Activated naive CD8-positive, alpha-beta T cell treated with anti-CD3 and anti-CD28 coated beads, Interleukin-2, amount 50 U/mL, for 24 hours (primary cell): ENCODE data around the gene KRT23.

Experiments
- ATAC-seq: fragments of 150-1000 bp; cut with Tn5 transposase; one replicate; pipeline ENCODE4 v1.10.0; 2021
- DNase-seq: peaks from one replicate; pipeline ENCODE4 v3.0.0; 2021
- H3K27ac Mint-ChIP-seq: one replicate; pipeline ENCODE4 v1.8.0; 2021; ENCODE audit warnings: mild to moderate bottlenecking, mixed read lengths
- H3K27me3 Mint-ChIP-seq: one replicate; pipeline ENCODE4 v1.8.0; 2021; ENCODE audit warnings: mixed read lengths
- H3K36me3 Mint-ChIP-seq: one replicate; pipeline ENCODE4 v1.8.0; 2021; ENCODE audit warnings: low read depth, mixed read lengths
- H3K4me1 Mint-ChIP-seq: one replicate; pipeline ENCODE4 v1.8.0; 2021; ENCODE audit warnings: mixed read lengths
- H3K4me3 Mint-ChIP-seq: one replicate; pipeline ENCODE4 v1.8.0; 2021; ENCODE audit warnings: mild to moderate bottlenecking, moderate library complexity, mixed read lengths
- H3K9me3 Mint-ChIP-seq: one replicate; pipeline ENCODE4 v1.8.0; 2021; ENCODE audit warnings: mixed read lengths

KRT23 gene

DNA sequence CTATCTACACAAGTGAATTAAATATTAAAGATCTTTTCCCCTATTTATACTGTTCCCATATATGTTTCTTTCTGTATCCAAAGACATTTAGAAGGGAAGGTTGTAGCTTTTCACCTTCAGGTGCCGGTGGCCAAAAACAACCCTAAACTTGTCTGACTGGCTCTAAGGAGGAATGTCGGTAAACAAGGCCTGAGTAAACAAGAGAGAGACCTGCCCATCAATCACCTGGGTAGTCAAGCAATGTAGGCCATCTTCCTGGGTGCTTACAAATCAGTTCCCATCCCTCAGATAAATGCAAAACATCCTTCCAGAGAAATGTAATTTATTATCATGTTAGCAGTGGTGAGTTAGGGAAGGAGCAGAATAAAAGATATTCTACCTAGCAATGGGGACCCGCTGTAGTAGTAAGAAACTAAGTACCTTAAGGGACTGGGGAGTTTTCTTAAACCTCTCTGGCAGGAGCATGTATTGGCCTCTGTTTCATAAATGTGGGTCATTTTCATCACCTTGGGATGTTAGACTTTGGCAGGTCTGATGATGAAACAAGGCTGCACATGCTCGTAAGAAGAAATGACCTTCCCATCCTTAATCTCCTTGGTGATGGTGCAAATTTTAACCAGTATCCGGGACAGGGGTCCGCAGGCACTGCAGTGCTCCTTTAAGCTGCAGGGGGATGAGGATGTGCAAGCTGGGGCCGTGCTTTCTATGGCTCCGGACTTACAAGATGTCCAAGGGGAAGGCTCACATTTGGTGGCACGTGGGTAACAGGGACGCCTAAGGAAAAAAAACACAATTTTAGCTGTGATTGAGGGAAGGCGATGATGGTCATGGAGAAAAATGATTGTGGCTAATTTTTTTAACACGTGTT is 20.9 kb upstream of the KRT23 start:
- Mint-ChIP-seq H3K4me1 (no peaks in the 10 kb centered on the region), H3K27me3 (peaks cover 13% of the 10 kb centered on the region), H3K27ac (no peak overlapping the region), H3K9me3 (peaks cover 2% of the 10 kb centered on the region), H3K4me3 (no peak overlapping the region), H3K36me3 (no peaks in the 10 kb centered on the region)
- no peak for ATAC-seq
- no peak for DNase-seq

- no peak for DNase-seq
- peaks cover 24% of the 10 kb centered on the region for H3K27me3 Mint-ChIP-seq
Measured at GRCh38 chr17:40956401-40957254, 19.2 kb upstream of the KRT23 start.

DNA sequence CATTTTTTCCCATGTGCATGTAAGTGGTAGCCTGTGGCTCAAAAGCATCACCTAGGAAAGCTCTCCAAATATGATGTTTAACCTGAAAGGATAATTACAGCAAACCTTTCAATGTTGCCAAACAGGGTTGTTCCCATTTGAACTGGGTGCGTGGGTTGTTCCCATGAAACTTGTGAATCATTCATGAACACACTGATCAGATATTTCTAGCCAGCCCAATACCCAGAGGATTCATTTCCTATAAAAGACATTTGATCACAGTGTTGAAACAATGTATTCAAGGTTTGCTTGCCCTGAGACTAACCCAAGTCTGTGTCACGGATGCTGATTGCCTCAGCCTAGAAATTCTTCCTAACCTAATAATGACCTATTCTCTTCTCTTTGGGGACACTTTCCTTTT is 16.4 kb upstream of the KRT23 start:
- Mint-ChIP-seq H3K4me1 (no peaks in the 10 kb centered on the region), H3K4me3 (no peak overlapping the region), H3K27ac (no peak overlapping the region), H3K36me3 (no peaks in the 10 kb centered on the region), H3K27me3 (peaks cover 42% of the 10 kb centered on the region), H3K9me3 (no peaks in the 10 kb centered on the region)
- no peak for DNase-seq
- peak; percentile 24 for ATAC-seq

More at GRCh38 chr17:40956401-40957254, 19.2 kb upstream of the KRT23 start:
- Mint-ChIP-seq H3K36me3 (no peaks in the 10 kb centered on the region), H3K9me3 (no peaks in the 10 kb centered on the region), H3K4me3 (no peak overlapping the region), H3K4me1 (no peaks in the 10 kb centered on the region), H3K27ac (no peak overlapping the region)
- no peak for ATAC-seq

DNA sequence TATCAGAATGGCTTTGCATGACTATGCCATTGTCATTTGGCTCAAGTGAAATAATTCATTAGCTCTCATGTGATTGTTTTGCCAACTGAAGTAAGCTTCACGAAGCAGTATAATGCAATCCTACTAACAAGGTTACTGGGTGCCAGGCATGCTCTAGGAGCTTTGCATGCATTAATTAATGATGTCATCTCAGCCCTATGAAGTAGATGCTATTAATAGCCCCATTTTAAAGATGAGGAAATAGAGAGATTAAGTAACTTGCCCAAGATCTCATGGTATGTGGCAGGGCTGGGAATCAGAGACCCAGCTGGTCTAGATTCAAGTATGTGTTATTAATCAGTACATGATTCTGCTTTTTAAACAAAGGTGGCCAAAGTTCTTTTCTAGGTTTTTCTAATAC is 15.2 kb upstream of the KRT23 start:
- H3K9me3 Mint-ChIP-seq: no peaks in the 10 kb centered on the region
- DNase-seq: no peak
- no peak overlapping the region for H3K27ac Mint-ChIP-seq
- H3K4me1 Mint-ChIP-seq: no peaks in the 10 kb centered on the region
- peaks cover 53% of the 10 kb centered on the region for H3K27me3 Mint-ChIP-seq
- no peak for ATAC-seq
- H3K36me3 Mint-ChIP-seq: no peaks in the 10 kb centered on the region
- H3K4me3 Mint-ChIP-seq: no peak overlapping the region

GRCh38 chr17:40952154-40952553 is 14.7 kb upstream of the KRT23 start:
- H3K9me3 Mint-ChIP-seq: no peaks in the 10 kb centered on the region
- H3K4me3 Mint-ChIP-seq: no peak overlapping the region

GRCh38 chr17:40951011-40951622 is 13.7 kb upstream of the KRT23 start:
- no peaks in the 10 kb centered on the region for H3K9me3 Mint-ChIP-seq
- DNase-seq (no peak), ATAC-seq (no peak)
- peaks cover 65% of the 10 kb centered on the region for H3K27me3 Mint-ChIP-seq
- no peak overlapping the region for H3K4me3 Mint-ChIP-seq
- H3K4me1 Mint-ChIP-seq: no peaks in the 10 kb centered on the region
- no peaks in the 10 kb centered on the region for H3K36me3 Mint-ChIP-seq
- H3K27ac Mint-ChIP-seq: no peak overlapping the region

More at GRCh38 chr17:40952154-40952553, 14.7 kb upstream of the KRT23 start:
- no peaks in the 10 kb centered on the region for H3K4me1 Mint-ChIP-seq
- no peak for DNase-seq
- ATAC-seq: no peak
- H3K27ac Mint-ChIP-seq: no peak overlapping the region
- H3K27me3 Mint-ChIP-seq: peaks cover 56% of the 10 kb centered on the region
- no peaks in the 10 kb centered on the region for H3K36me3 Mint-ChIP-seq

DNA sequence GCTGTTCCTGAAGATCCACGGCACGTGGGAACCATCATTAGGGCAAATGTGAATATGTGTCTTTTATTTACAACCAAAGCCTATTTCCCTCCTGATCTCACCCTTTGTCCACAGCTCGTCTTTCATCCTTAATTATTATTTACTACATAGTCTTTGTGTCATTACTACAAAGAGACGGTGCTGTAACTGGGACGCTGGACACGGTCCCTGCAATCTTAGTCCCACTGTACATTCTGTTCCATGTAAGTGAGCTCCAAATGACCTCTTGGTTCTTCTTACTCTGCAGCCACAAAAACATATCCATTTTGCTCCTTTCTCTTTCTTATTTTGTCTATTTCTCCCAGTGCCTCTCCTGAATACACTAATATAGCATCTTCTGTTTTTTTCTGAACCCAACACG is 12.7 kb upstream of the KRT23 start:
- DNase-seq: no peak
- Mint-ChIP-seq H3K27me3 (peaks cover 72% of the 10 kb centered on the region), H3K36me3 (no peaks in the 10 kb centered on the region), H3K9me3 (no peaks in the 10 kb centered on the region), H3K4me1 (no peaks in the 10 kb centered on the region), H3K27ac (no peak overlapping the region), H3K4me3 (no peak overlapping the region)
- no peak for ATAC-seq

DNA sequence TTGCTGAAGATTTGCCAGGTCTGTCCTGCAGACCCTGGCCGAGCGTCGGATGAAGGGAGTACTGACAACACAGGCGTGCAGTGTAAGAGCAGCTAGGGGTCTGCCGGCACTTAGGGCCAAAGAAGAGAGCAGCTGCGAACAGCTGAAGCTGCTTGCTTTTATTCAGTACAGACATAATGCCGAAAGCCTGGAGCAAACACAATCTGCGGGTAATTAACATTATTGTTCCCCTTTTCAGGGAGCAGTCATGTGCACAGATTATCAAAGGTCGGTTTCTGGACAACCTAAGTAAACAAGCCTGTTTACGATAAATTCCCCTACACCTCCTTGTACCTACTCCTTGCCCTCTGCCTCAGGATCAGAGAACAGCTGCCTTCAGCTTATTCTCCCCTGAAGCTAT is 12.0 kb upstream of the KRT23 start:
- Mint-ChIP-seq H3K4me1 (no peaks in the 10 kb centered on the region), H3K4me3 (no peak overlapping the region), H3K27me3 (peaks cover 68% of the 10 kb centered on the region), H3K36me3 (no peaks in the 10 kb centered on the region), H3K9me3 (no peaks in the 10 kb centered on the region), H3K27ac (no peak overlapping the region)
- DNase-seq (no peak), ATAC-seq (no peak)

- H3K27me3 Mint-ChIP-seq: peaks cover 66% of the 10 kb centered on the region
- ATAC-seq: no peak
- no peaks in the 10 kb centered on the region for H3K36me3 Mint-ChIP-seq
- no peak overlapping the region for H3K27ac Mint-ChIP-seq
- H3K4me1 Mint-ChIP-seq: no peaks in the 10 kb centered on the region
- no peak overlapping the region for H3K4me3 Mint-ChIP-seq
- H3K9me3 Mint-ChIP-seq: no peaks in the 10 kb centered on the region
- no peak for DNase-seq
Measured at GRCh38 chr17:40947929-40948328, 10.5 kb upstream of the KRT23 start.

DNA sequence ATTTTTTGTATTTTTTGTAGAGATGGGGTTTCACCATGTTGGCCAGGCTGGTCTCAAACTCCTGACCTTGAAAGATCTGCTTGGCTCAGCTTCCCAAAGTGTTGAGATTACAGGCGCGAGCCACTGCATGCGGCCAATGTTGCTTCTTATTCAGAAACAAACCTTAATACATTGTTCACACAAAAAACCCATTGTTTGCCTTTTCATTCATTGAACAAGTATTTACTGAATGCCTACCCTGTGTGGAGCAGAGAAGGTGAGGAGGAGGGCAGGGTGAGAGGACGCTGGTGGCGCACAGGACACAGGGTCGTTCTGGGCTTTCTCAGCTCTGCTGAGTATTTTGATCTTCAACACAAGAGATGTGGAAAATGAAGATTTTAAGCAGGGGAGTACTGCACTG is 8.0 kb upstream of the KRT23 start:
- ATAC-seq: no peak
- Mint-ChIP-seq H3K4me3 (no peak overlapping the region), H3K4me1 (no peaks in the 10 kb centered on the region), H3K9me3 (no peaks in the 10 kb centered on the region), H3K36me3 (no peaks in the 10 kb centered on the region), H3K27ac (no peak overlapping the region), H3K27me3 (peaks cover 56% of the 10 kb centered on the region)
- DNase-seq: no peak

- Mint-ChIP-seq H3K27me3 (peaks cover 51% of the 10 kb centered on the region), H3K9me3 (no peaks in the 10 kb centered on the region), H3K4me3 (no peak overlapping the region), H3K4me1 (no peaks in the 10 kb centered on the region), H3K27ac (no peak overlapping the region), H3K36me3 (no peaks in the 10 kb centered on the region)
- DNase-seq (no peak), ATAC-seq (no peak)
Measured at GRCh38 chr17:40944531-40944930, 7.1 kb upstream of the KRT23 start.

DNA sequence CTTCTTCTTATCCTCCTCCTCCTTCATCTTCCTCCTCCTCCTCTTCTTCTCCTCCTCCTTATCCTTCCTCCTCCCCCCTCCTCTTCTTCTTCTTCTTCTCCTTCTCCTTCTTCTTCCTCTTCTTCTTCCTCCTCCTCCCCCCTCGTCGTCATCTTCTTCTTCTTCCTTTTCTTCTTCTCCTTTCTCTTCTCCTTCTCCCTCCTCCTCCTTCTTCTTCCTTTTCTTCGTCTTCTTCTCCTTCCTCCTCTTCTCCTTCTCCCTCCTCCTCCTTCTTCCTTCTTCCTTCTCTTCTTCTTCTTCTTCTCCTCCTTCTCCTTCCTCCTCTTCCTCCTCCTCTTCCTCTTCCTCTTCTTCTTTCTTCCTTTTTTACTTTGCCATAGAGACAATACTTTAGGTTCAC is 5.1 kb upstream of the KRT23 start:
- ATAC-seq (no peak), DNase-seq (no peak)
- peaks cover 34% of the 10 kb centered on the region for H3K27me3 Mint-ChIP-seq
- no peaks in the 10 kb centered on the region for H3K4me1 Mint-ChIP-seq
- no peak overlapping the region for H3K4me3 Mint-ChIP-seq
- H3K27ac Mint-ChIP-seq: no peak overlapping the region
- no peaks in the 10 kb centered on the region for H3K36me3 Mint-ChIP-seq
- H3K9me3 Mint-ChIP-seq: no peaks in the 10 kb centered on the region

GRCh38 chr17:40940266-40940665 is 2.8 kb upstream of the KRT23 start:
- H3K27ac Mint-ChIP-seq: no peak overlapping the region
- no peak for DNase-seq

GRCh38 chr17:40938981-40939380 is 1.5 kb upstream of the KRT23 start:
- DNase-seq (no peak), ATAC-seq (no peak)
- H3K9me3 Mint-ChIP-seq: no peaks in the 10 kb centered on the region
- peaks cover 18% of the 10 kb centered on the region for H3K27me3 Mint-ChIP-seq
- peaks cover 4% of the 10 kb centered on the region for H3K4me1 Mint-ChIP-seq
- H3K27ac Mint-ChIP-seq: no peak overlapping the region
- H3K4me3 Mint-ChIP-seq: no peak overlapping the region
- H3K36me3 Mint-ChIP-seq: no peaks in the 10 kb centered on the region

More at GRCh38 chr17:40940266-40940665, 2.8 kb upstream of the KRT23 start:
- no peaks in the 10 kb centered on the region for H3K9me3 Mint-ChIP-seq
- ATAC-seq: no peak
- H3K36me3 Mint-ChIP-seq: no peaks in the 10 kb centered on the region
- H3K27me3 Mint-ChIP-seq: peaks cover 17% of the 10 kb centered on the region
- H3K4me1 Mint-ChIP-seq: peaks cover 4% of the 10 kb centered on the region
- no peak overlapping the region for H3K4me3 Mint-ChIP-seq
